GM21360 (cell line): Measurements from ENCODE around the gene FERMT2.

Experiments
- ATAC-seq: cut with Tn5 transposase; IDR thresholded peaks from one replicate; pipeline ENCODE4 v1.9.1; 2021; ENCODE audit warnings: mild to moderate bottlenecking, moderate library complexity; ENCODE audit not compliant: unreplicated experiment

FERMT2 gene

GRCh38 chr14:52902971-52903619, 47.8 kb downstream of the FERMT2 start:
- ATAC-seq: no peak

DNA sequence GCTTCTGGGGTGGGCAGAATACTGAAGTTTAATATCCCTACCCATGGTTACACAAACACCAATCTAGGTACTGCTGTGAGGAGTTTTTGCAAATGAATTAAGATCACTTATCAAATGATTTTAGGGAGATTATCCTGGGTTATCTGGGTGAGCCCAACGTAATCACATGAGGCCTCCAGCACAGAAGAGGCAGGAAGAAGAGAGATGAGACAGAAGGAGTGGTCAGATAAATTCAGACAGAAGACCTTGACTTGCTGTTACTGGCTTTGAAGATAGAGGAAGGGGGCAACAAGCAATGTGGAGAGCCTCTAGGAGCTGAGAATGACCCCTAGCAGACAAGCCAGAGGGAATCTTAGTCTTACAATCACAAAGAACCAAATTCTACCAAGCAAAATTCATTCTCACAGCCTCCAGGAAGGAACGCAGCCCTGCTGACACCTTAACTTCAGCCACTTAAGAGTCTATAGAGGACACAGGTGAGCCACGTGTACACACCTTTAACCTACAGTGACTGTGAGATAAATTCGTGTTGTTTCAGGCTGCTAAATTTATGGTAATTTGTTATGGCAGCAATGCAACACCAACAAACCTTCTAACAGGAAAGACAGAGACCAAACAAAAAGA, 49.4 kb downstream of the FERMT2 start:
- no peak for ATAC-seq

DNA sequence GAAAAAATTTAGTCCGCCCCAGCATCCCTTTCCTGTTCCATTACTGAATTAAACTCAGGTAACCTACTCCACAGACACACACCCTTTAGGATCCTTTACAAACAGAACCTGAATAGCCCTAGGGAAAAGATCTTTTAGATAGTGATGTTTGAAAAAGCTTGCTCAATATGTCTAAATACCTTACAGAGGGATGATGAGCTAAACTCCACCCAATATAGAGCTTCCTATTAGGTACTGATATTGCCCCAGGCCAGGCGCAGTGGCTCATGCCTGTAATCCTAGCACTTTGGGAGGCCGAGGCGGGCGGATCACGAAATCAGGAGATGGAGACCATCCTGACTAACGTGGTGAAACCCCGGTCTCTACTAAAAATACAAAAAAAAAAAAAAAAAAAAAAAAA, 50.1 kb downstream of the FERMT2 start:
- ATAC-seq: no peak

- ATAC-seq: no peak
Observed at GRCh38 chr14:52898496-52898895, 52.4 kb downstream of the FERMT2 start.

DNA sequence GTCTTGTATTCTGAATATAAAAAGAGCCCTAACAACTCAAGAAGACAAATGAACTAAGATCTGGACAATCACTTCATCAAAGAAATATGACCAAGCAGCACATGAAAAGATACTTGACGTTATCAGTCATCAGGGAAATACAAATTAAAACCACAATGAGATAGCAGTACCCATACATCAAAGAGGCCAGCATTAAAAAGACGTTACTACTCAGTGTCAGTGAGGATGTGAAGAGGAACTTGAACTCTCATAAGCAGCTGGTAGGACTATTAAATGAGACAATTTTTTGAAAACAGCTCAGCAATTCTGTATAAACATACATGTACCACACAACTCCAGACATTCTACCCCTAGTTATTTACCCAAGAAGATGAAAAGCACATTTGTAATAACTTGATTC, 55.9 kb downstream of the FERMT2 start:
- ATAC-seq: no peak

- ATAC-seq: no peak
Observed at GRCh38 chr14:52891800-52892199, 59.0 kb downstream of the FERMT2 start.

DNA sequence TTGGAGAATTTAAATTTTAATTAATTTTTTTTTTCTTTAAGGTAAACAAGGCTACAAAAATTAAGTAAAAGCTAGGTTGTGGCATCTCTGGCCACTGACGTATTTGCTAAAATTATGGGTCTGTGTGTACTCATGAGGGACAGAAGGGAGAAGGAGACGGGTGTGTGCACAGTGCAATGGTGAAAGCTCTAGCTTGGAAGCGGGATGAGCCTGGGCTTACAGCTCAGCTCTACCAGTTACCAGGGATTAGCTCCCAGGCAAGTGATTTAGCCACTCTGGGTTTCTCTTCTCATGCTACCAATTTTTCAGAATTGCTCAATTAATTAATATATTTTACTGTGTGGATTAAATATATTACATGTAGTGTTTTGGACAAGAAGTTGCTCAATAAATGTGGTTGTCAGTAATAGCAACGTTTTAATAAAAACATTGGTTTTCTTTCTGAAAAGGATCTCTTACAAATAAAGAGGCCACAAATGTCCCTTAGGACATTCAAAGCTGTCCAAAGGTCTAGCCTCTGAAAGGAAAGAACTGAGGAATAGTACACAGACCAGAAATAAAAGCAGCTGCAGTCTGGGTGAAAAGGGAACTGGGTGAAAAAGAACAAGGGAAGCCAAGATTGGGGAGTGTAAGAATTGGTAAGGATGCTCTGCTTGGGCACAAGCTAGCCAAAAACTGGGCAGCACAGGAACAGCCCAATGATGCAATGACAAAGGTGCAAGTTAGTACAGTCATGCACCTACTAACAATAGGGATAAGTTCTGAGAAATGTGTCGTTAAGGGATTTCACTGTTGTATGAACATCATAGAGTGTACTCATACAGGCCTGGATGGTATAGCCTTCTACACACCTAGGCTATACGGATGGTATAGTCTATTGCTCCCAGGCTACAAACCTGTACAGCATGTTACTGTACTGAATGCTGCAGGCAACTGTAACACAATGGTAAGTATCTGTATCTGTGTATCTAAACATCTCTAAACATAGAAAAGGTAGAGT, 61.7 kb downstream of the FERMT2 start:
- no peak for ATAC-seq

- no peak for ATAC-seq
Observed at GRCh38 chr14:52888159-52888558, 62.7 kb downstream of the FERMT2 start.

- no peak for ATAC-seq
Observed at GRCh38 chr14:52885230-52885629, 65.6 kb downstream of the FERMT2 start.

GRCh38 chr14:52883658-52884057, 67.2 kb downstream of the FERMT2 start:
- ATAC-seq: no peak

GRCh38 chr14:52882824-52883223, 68.0 kb downstream of the FERMT2 start:
- no peak for ATAC-seq

DNA sequence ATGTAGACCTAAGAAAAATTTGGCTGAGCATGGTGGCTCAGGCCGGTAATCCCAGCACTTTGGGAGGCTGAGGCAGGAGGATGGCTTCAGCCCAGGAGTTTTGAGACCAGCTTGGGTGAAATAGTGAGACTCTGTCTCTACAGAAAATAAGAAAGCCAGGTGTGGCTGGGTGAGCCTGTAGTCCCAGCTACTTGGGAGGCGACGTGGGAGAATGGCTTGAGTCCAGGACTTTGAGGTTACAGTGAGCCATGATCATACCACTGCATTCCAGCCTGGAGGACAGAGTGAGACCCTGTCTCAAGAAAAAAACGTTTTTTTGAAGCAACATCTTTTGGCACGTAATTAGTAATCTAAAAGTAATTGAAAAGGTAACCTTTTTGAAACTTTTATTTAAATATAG, 70.9 kb downstream of the FERMT2 start:
- ATAC-seq: no peak

DNA sequence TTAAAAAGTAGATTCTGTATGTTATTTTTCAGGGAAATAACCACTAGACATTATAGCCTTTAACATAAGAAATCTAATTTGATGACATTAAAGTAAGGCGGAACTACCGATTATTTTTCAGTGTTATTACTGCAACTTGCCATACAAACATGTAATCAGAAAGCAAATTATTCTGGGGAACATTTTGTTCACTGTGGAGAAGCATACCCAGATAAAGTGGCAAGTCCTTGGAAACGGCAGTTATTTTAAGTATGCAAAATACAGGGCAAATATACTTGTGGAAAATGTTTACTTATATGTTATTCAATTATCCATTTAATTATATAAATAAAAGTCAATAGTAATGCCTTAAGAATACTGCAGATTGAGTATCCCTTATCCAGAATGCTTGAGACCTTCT, 71.9 kb downstream of the FERMT2 start:
- no peak for ATAC-seq

GRCh38 chr14:52878469-52878868, 72.4 kb downstream of the FERMT2 start:
- no peak for ATAC-seq

- ATAC-seq: no peak
Observed at GRCh38 chr14:52877628-52878027, 73.2 kb downstream of the FERMT2 start.

DNA sequence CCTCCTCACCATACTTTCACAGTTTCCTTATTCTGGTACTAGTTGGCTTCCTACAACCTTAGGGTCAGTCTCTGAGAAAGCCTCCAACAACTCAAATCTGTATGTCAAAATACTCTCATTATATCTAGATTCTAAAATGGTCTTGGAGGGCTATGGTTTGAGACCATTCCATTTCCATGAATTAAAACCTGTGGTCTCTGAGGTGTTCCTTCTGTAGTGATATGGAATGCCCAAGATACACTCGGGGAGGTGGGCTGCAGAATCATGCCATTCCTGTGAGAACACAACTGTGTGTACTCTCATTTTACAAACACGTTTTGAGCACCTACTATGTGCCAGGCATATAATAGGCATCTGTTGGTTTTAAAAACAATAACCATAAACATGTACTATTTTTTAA, 74.0 kb downstream of the FERMT2 start:
- ATAC-seq: no peak

DNA sequence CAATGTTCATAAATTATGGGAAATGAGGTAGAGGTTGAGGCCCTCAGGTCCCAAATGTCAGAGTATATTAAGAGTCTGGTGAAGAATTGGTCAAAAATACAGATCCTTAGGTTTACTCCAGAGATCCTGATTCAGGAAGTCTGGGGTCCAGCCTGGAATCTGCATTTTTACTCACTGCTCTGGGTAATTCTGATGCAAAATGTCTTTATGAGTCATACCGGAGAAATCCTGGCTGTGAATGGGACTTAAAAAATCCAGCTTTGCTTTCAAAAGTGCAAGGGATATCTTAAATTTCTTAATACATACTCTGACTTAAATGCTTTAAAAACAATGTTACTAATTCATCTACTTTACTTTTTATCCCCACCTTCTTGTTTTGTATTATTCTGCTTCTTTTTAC, 74.5 kb downstream of the FERMT2 start:
- ATAC-seq: no peak

GRCh38 chr14:52875707-52876106, 75.1 kb downstream of the FERMT2 start:
- ATAC-seq: no peak

DNA sequence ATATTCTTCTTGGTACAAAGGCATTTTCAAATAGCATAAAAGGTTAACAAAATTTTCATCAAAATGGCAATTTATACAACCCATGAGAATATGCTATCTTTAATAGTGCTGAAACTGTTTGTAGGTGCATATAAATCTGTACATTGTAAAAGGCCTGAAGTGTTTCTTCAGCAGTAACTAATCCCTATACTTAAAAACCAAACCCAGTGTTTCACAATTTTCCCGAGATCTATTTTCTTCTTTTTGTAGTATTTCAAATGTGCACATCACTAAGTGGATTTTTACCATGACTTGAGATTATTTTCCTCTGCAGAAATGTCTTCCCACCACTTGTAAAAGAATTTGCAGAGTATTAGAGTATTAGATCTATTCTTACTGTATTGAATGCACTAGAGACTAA, 76.5 kb downstream of the FERMT2 start:
- no peak for ATAC-seq

GRCh38 chr14:52873694-52874093, 77.2 kb downstream of the FERMT2 start:
- ATAC-seq: no peak

DNA sequence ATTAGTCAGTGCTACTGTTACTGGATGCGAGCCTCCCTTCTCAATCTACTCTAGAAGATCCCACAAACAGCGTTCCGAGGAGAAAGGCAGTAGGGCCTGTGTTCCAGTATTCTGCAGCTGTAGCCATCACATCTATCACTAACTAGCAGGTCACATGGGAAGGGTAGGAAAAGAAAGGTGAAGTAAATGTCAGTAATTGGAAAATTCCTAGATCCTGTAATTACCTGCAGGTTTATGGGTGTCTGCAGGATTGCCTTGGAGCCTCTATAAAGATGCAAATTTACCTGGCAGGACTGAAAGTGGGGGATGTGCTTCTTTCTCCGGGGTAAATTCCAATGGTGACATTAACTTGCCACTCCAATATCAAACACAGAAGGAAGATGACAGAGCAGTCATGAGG, 77.8 kb downstream of the FERMT2 start:
- no peak for ATAC-seq

GRCh38 chr14:52871606-52872005, 79.2 kb downstream of the FERMT2 start:
- no peak for ATAC-seq
